ENCODE measurements around the gene SKIC8. TPM values are rescaled to one million over a fixed set of nuclear protein-coding genes. Genes with fewer than 3 reads are reported as not detected.
"Not testable (repeated sequence)": the region's sequence is repeated elsewhere in the genome, so short reads cannot be mapped to it uniquely, and the experiment has no call there.

SKIC8 gene
- total RNA-seq, 1 donor from 2014 or later: 56.0 TPM

DNA sequence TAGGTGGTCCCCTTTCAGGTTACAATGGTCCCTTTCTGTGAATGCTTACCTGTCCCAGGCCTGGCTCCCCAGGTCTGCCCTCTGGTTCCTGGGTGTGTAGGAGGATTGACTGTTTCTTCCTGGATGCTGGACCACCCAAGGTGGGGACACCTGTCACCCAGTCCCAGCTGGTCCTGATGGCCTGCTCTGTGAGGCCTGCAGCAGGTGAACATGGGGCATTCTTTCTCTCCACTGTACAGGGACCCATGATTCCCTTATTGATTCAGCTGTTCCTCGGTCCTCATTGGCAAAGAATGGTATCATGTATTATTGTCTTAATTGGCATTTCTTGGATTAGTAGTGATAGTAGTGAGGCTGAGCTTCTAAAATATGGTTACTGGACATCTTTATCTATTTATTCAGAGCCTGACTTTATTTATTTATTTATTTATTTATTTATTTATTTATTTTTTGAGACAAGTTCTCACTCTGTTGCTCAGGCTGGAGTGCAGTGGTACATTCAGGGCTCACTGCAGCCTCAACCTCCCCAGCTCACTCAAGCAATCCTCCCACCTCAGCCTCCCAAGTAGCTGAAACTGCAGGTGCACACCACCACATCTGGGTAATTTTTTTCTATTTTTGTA is 43.9 kb downstream of the SKIC8 start:
- Mint-ChIP-seq H3K27me3 (ENCODE audit: low read depth) (no peaks in the 10 kb centered on the region), H3K27ac (ENCODE audit: unreplicated experiment) (no peak overlapping the region), H3K4me1 (peaks cover 27% of the 10 kb centered on the region), H3K36me3 (ENCODE audit: low read depth) (no peaks in the 10 kb centered on the region), H3K9me3 (no peaks in the 10 kb centered on the region), H3K4me3 (no peak overlapping the region)
- DNase-seq (ENCODE audit: low read depth, low spot score): no peak
- TF ChIP-seq, protein P1, sequence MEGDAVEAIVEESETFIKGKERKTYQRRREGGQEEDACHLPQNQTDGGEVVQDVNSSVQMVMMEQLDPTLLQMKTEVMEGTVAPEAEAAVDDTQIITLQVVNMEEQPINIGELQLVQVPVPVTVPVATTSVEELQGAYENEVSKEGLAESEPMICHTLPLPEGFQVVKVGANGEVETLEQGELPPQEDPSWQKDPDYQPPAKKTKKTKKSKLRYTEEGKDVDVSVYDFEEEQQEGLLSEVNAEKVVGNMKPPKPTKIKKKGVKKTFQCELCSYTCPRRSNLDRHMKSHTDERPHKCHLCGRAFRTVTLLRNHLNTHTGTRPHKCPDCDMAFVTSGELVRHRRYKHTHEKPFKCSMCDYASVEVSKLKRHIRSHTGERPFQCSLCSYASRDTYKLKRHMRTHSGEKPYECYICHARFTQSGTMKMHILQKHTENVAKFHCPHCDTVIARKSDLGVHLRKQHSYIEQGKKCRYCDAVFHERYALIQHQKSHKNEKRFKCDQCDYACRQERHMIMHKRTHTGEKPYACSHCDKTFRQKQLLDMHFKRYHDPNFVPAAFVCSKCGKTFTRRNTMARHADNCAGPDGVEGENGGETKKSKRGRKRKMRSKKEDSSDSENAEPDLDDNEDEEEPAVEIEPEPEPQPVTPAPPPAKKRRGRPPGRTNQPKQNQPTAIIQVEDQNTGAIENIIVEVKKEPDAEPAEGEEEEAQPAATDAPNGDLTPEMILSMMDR (conservative IDR thresholded peaks at IDR 0.05): no peak

DNA sequence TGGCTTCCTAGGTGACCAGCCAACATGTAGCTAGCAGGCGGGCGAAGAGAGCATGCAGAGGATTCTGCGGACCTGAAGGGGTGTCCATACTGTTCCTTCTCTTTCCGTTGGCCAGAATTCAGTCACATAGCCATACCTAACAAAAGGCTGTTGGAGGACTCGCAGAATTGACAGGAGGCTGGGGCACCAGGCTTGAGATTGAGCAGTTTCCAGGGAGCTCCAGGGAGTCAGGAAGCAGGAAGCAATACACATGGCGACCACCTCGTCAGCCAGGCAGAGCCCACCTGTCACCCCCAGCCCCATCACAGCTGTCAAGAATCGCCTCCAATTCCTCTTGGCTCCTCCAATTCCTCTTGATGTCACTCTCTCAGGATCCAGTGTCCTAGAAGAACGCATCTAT is 48.3 kb downstream of the SKIC8 start:
- Mint-ChIP-seq H3K4me1 (no peaks in the 10 kb centered on the region), H3K27me3 (ENCODE audit: low read depth) (no peaks in the 10 kb centered on the region), H3K27ac (ENCODE audit: unreplicated experiment) (no peak overlapping the region), H3K36me3 (ENCODE audit: low read depth) (no peaks in the 10 kb centered on the region), H3K9me3 (no peaks in the 10 kb centered on the region), H3K4me3 (no peak overlapping the region)
- DNase-seq (ENCODE audit: low read depth, low spot score): no peak
- TF ChIP-seq, protein P1 (conservative IDR thresholded peaks at IDR 0.05): no peak

DNA sequence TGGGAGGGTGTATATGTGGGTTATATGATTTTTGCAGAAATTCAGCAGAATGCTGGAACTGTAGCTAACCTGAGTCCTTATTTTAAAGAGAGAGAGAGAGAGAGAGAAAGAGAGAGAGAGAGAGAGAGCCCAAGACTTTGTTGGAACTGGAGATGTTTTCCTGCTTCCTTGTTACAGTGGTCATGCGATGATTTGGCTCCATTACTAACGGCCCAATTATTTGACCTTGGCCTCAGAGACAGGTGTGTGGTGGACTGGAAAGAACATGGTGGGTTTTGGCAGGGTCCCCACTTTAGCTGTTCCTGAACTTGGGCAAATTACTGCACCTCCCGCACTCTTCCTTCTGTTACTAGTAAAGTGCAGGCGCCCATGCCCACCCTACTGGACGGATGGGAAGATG is 50.3 kb downstream of the SKIC8 start:
- Mint-ChIP-seq H3K27me3 (ENCODE audit: low read depth) (no peaks in the 10 kb centered on the region), H3K4me3 (no peak overlapping the region), H3K36me3 (ENCODE audit: low read depth) (no peaks in the 10 kb centered on the region), H3K27ac (ENCODE audit: unreplicated experiment) (no peak overlapping the region), H3K9me3 (no peaks in the 10 kb centered on the region), H3K4me1 (peaks cover 8% of the 10 kb centered on the region)
- no peak for DNase-seq (ENCODE audit: low read depth, low spot score)
- TF ChIP-seq, protein P1 (conservative IDR thresholded peaks at IDR 0.05): no peak

DNA sequence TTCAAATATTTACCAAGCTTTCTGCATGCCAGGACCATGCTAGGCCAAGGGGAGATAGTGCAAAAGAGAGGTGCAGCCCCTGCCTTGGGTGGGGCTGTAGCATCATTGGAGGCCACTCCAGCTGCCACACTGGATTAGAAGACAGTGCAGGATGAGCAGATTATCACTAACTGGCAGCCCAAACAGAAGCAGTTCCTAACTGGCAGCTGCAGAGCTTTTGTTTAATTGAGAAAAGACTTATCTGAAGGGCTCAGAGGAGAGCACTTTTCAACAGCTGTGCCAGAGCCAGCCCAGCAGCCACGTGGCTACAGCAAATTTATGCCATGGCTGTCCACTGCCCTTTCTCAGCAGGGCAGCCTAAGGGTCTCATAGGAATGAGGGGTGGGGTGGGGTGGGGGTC is 51.5 kb downstream of the SKIC8 start:
- no peak overlapping the region for H3K4me3 Mint-ChIP-seq
- DNase-seq (ENCODE audit: low read depth, low spot score): no peak
- H3K4me1 Mint-ChIP-seq: peaks cover 8% of the 10 kb centered on the region
- TF ChIP-seq, protein P1 (conservative IDR thresholded peaks at IDR 0.05): no peak
- H3K27ac Mint-ChIP-seq (ENCODE audit: unreplicated experiment): no peak overlapping the region
- no peaks in the 10 kb centered on the region for H3K36me3 Mint-ChIP-seq (ENCODE audit: low read depth)
- H3K9me3 Mint-ChIP-seq: no peaks in the 10 kb centered on the region
- H3K27me3 Mint-ChIP-seq (ENCODE audit: low read depth): no peaks in the 10 kb centered on the region

DNA sequence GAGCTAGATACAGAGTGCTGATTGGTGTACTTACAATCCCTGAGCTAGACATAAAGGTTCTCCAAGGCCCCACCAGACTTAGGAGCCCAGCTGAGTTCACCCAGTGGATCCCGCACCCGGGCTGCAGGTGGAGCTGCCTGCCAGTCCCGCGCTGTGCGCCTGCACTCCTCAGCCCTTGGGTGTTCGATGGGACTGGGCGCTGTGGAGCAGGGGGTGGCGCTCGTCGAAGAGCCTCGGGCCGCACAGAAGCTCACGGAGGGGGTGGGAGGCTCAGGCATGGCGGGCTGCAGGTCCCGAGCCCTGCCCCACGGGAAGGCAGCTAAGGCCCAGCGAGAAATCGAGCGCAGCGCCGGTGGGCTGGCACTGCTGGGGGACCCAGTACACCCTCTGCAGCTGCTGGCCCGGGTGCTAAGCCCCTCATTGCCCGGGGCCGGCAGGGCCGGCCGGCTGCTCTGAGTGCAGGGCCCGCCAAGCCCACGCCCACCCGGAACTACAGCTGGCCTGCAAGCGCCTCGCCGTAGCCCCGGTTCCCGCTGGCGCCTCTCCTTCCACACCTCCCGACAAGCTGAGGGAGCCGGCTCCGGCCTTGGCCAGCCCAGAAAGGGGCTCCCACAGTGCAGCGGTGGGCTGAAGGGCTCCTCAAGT is 53.3 kb downstream of the SKIC8 start:
- not testable (repeated sequence) for H3K9me3 Mint-ChIP-seq; H3K27ac Mint-ChIP-seq (ENCODE audit: unreplicated experiment); H3K4me1 Mint-ChIP-seq; H3K4me3 Mint-ChIP-seq; H3K27me3 Mint-ChIP-seq (ENCODE audit: low read depth); H3K36me3 Mint-ChIP-seq (ENCODE audit: low read depth); DNase-seq (ENCODE audit: low read depth, low spot score)

DNA sequence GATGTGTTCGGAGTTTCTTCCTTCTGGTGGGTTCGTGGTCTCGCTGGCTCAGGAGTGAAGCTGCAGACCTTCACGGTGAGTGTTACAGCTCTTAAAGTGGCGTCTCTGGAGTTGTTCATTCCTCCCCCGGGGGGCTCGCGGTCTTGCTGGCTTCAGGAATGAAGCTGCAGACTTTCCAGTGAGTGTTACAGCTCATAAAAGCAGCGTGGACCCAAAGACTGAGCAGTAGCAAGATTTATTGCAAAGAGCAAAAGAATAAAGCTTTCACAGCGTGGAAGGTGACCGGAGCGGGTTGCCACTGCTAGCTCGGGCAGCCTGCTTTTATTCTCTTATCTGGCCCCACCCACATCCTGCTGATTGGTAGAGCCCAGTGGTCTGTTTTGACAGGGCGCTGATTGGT is 54.0 kb downstream of the SKIC8 start:
- not testable (repeated sequence) for H3K4me3 Mint-ChIP-seq; DNase-seq (ENCODE audit: low read depth, low spot score); H3K36me3 Mint-ChIP-seq (ENCODE audit: low read depth); H3K9me3 Mint-ChIP-seq; H3K27me3 Mint-ChIP-seq (ENCODE audit: low read depth)
- peaks cover 13% of the 10 kb centered on the region for H3K4me1 Mint-ChIP-seq
- H3K27ac Mint-ChIP-seq (ENCODE audit: unreplicated experiment): peak overlapping the region; percentile 46
